CD4-positive, alpha-beta T cell (primary cell): ENCODE data around the gene POLA1. TPM values are rescaled to one million over a fixed set of nuclear protein-coding genes. Genes with fewer than 3 reads are reported as not detected.

Experiments
- ATAC-seq: fragments of 200-7000 bp; cut with Tn5 transposase; one replicate; pipeline ENCODE4 v1.10.0; 2022; ENCODE audit warnings: mild to moderate bottlenecking; ENCODE audit not compliant: poor library complexity
- CTCF ChIA-PET: fragments of 350-600 bp; sonication (Branson Sonifier 250); formaldehyde crosslinking; loops from one replicate; lab custom pipeline; 2021; ENCODE audit warnings: antibody characterized with exemption, inconsistent platforms; lab: Charles Lee
- POLR2A ChIA-PET: fragments of 350-600 bp; sonication (Branson Sonifier 250); formaldehyde crosslinking; loops from one replicate; lab custom pipeline; 2021; ENCODE audit warnings: antibody characterized with exemption, inconsistent platforms; lab: Charles Lee
- DNase-seq, 14 experiments: peaks; one replicate each; pipeline ENCODE4 v3.0.0-alpha.2; 2013 to 2020; ENCODE audit warnings: mixed read lengths in 2 of 14
- H3K27ac ChIP-seq, 2 donors: one replicate each; pipeline versions ENCODE4 v1.5.1 to v1.7.0; 2013; ENCODE audit warnings: low read length in 2 of 2, low read depth in 1 of 2, mild to moderate bottlenecking in 1 of 2
- H3K27me3 ChIP-seq, 2 experiments: 1 replicate in 1 of 2; 2 replicates in 1 of 2; pipeline versions ENCODE4 v1.6.1 to v1.7.0; 2013; ENCODE audit warnings: low read length in 2 of 2, control low read depth in 1 of 2, mild to moderate bottlenecking in 1 of 2, moderate library complexity in 1 of 2; ENCODE audit not compliant: insufficient read depth in 2 of 2, control insufficient read depth in 1 of 2
- H3K36me3 ChIP-seq: one replicate; pipeline ENCODE4 v1.6.1; 2013; ENCODE audit warnings: low read length, control low read depth; ENCODE audit not compliant: insufficient read depth
- H3K4me1 ChIP-seq: one replicate; pipeline ENCODE4 v1.6.1; 2013; ENCODE audit warnings: low read length, control low read depth; ENCODE audit not compliant: insufficient read depth
- H3K4me3 ChIP-seq: one replicate; pipeline ENCODE4 v1.5.1; 2013; ENCODE audit warnings: mild to moderate bottlenecking, low read length, moderate library complexity
- H3K9me3 ChIP-seq, 2 experiments: 1 replicate in 1 of 2; 2 replicates in 1 of 2; pipeline versions ENCODE4 v1.6.1 to v1.7.0; 2013; ENCODE audit warnings: low read length in 2 of 2, mild to moderate bottlenecking in 2 of 2, control low read depth in 1 of 2, moderate library complexity in 1 of 2; ENCODE audit not compliant: control insufficient read depth in 1 of 2, insufficient read depth in 1 of 2
- H3K27ac Mint-ChIP-seq: one replicate; pipeline ENCODE4 v1.8.0; 2020; ENCODE audit warnings: mixed read lengths
- H3K27me3 Mint-ChIP-seq: one replicate; pipeline ENCODE4 v1.8.0; 2021; ENCODE audit warnings: mixed read lengths
- H3K36me3 Mint-ChIP-seq: one replicate; pipeline ENCODE4 v1.8.0; 2021; ENCODE audit warnings: low read depth, mixed read lengths
- H3K4me1 Mint-ChIP-seq: one replicate; pipeline ENCODE4 v1.8.0; 2021; ENCODE audit warnings: low read depth, mixed read lengths
- H3K4me3 Mint-ChIP-seq: one replicate; pipeline ENCODE4 v1.8.0; 2020; ENCODE audit warnings: mild to moderate bottlenecking, mixed read lengths
- H3K9me3 Mint-ChIP-seq: one replicate; pipeline ENCODE4 v1.8.0; 2020; ENCODE audit warnings: mixed read lengths
- intact Hi-C, 2 experiments: fragments of 100-400 bp; cut with DNase I in 1 of 2; cut with micrococcal nuclease in 1 of 2; formaldehyde crosslinking; loops; one replicate each; pipeline versions ENCODE4 v1.15.1 to v1.9.0; 2023 to 2025; cut with DNase I, micrococcal nuclease
- total RNA-seq, 174 experiments: library from RNA in 2 of 174; stranded (reverse) in 2 of 174; gene quantifications; one replicate each; pipeline ENCODE4 v1.2.3 and lab custom pipeline; 2021 to 2026
- TF ChIP-seq, protein P1 (sequence below): fragments of 200-600 bp; IDR thresholded peaks from one replicate; pipeline ENCODE4 v1.8.0; 2022; ENCODE audit warnings: antibody characterized with exemption, mild to moderate bottlenecking

POLA1 gene
- total RNA-seq, 2 experiments from 2014 or later = 4.7 TPM

DNA sequence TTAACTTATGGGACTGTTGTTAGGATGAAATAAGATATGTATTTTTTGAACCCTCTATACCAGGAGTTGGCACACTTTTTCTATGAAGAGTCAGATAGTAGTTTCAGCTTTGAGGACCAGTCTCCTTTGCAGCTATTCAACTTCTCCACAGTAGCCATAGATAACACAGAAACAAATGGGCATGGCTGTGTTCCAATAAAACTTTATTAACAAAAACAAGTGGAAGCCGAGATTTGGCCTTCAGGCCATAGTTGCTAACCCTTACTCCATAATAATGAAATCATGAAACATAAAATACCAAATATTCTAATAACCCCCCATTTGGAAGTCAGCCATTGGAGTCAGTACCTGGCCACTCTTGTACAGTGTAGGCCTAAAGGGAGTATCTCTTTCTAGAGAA is 291.4 kb downstream of the POLA1 start:
- Histone ChIP-seq H3K4me1 (no peaks in the 10 kb centered on the region), H3K27ac (no peak overlapping the region), H3K9me3 (no peaks in the 10 kb centered on the region), H3K36me3 (no peaks in the 10 kb centered on the region), H3K4me3 (no peak overlapping the region), H3K27me3 (no peaks in the 10 kb centered on the region)
- Mint-ChIP-seq H3K4me1 (no peaks in the 10 kb centered on the region), H3K27ac (no peak overlapping the region), H3K36me3 (no peaks in the 10 kb centered on the region), H3K27me3 (no peaks in the 10 kb centered on the region), H3K9me3 (no peaks in the 10 kb centered on the region), H3K4me3 (no peak overlapping the region)
- intact Hi-C loops = no loop called here
- CTCF ChIA-PET = no interaction called here
- POLR2A ChIA-PET = no interaction called here
- ATAC-seq (no peak), DNase-seq (no peak)
- TF ChIP-seq, protein P1, sequence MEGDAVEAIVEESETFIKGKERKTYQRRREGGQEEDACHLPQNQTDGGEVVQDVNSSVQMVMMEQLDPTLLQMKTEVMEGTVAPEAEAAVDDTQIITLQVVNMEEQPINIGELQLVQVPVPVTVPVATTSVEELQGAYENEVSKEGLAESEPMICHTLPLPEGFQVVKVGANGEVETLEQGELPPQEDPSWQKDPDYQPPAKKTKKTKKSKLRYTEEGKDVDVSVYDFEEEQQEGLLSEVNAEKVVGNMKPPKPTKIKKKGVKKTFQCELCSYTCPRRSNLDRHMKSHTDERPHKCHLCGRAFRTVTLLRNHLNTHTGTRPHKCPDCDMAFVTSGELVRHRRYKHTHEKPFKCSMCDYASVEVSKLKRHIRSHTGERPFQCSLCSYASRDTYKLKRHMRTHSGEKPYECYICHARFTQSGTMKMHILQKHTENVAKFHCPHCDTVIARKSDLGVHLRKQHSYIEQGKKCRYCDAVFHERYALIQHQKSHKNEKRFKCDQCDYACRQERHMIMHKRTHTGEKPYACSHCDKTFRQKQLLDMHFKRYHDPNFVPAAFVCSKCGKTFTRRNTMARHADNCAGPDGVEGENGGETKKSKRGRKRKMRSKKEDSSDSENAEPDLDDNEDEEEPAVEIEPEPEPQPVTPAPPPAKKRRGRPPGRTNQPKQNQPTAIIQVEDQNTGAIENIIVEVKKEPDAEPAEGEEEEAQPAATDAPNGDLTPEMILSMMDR = no peak

DNA sequence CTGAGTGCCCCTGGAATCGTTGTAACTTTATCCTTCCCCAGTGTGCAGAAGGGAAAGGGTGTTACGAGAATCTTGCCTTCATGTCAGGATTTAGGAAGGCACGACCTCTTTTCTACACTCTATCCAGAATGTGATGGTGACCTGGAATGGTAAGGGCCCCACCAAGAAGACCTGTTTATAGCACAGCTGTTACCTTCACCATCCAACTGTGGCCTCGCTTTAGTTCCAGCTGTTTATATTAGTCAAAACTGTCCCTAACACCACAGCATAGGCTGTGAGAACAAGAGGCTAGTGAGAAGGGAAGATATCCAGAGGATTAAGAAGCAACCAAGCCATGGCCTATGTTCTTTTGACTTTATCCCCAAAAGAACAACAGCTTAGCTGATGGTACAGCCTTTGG is 294.0 kb downstream of the POLA1 start:
- Histone ChIP-seq H3K4me1 (no peaks in the 10 kb centered on the region), H3K27me3 (no peaks in the 10 kb centered on the region), H3K9me3 (no peaks in the 10 kb centered on the region), H3K27ac (no peak overlapping the region), H3K36me3 (no peaks in the 10 kb centered on the region), H3K4me3 (no peak overlapping the region)
- ChIA-PET POLR2A (no interaction called here), CTCF (no interaction called here)
- Mint-ChIP-seq H3K9me3 (no peaks in the 10 kb centered on the region), H3K27me3 (no peaks in the 10 kb centered on the region), H3K27ac (no peak overlapping the region), H3K4me3 (no peak overlapping the region), H3K36me3 (no peaks in the 10 kb centered on the region), H3K4me1 (no peaks in the 10 kb centered on the region)
- intact Hi-C loops = no loop called here
- DNase-seq (no peak), ATAC-seq (no peak)
- TF ChIP-seq, protein P1 = no peak

DNA sequence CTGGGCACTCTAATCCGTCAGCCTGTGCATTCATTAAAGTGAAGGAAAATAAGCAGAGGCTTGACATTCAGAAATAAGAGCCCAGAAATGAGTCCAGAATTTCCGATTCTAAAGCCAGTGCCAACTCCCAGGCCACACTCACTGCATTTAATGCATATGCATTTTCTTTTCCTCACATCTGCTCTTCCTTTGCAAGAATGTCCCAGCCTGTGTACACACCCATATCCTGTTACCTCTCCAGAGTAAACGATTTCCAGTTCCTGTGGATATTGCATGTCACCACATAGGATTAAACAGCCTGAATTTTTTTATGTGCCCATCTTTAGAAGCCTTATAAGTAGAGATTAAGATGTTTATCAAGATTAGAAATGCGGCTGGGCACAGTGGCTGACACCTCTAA is 294.6 kb downstream of the POLA1 start:
- Histone ChIP-seq H3K27me3 (no peaks in the 10 kb centered on the region), H3K4me3 (no peak overlapping the region), H3K27ac (no peak overlapping the region), H3K4me1 (no peaks in the 10 kb centered on the region), H3K36me3 (no peaks in the 10 kb centered on the region), H3K9me3 (no peaks in the 10 kb centered on the region)
- no peaks in the 10 kb centered on the region for H3K36me3 Mint-ChIP-seq
- no peaks in the 10 kb centered on the region for H3K9me3 Mint-ChIP-seq
- no peak overlapping the region for H3K27ac Mint-ChIP-seq
- intact Hi-C loops = no loop called here
- ATAC-seq = no peak
- H3K4me3 Mint-ChIP-seq = no peak overlapping the region
- TF ChIP-seq, protein P1 = no peak
- POLR2A ChIA-PET = no interaction called here
- H3K27me3 Mint-ChIP-seq = no peaks in the 10 kb centered on the region
- CTCF ChIA-PET = no interaction called here
- DNase-seq = no peak
- H3K4me1 Mint-ChIP-seq = no peaks in the 10 kb centered on the region
